Suprapubic skin (tissue), 4 donors: ENCODE data around the gene EPB41L4B.

Experiments used
- CTCF ChIP-seq, 2 donors: fragments of 200-600 bp in 1 of 2; fragments of 450-650 bp in 1 of 2; sonication (generic) in 1 of 2; IDR thresholded peaks; one replicate each; pipeline ENCODE4 v1.5.1; 2016 to 2019; ENCODE audit warnings: antibody characterized with exemption in 2 of 2, mild to moderate bottlenecking in 1 of 2, moderate library complexity in 1 of 2
- POLR2A ChIP-seq, 2 donors: fragments of 450-650 bp; IDR thresholded peaks; one replicate each; pipeline ENCODE4 v1.6.1; 2017; ENCODE audit warnings: antibody characterized with exemption in 2 of 2, mild to moderate bottlenecking in 2 of 2, moderate library complexity in 2 of 2
- POLR2AphosphoS5 ChIP-seq, 3 donors: sonication (generic); formaldehyde crosslinking; IDR thresholded peaks; one replicate each; pipeline ENCODE4 v1.6.1; 2017; ENCODE audit warnings: antibody characterized with exemption in 3 of 3

DNA sequence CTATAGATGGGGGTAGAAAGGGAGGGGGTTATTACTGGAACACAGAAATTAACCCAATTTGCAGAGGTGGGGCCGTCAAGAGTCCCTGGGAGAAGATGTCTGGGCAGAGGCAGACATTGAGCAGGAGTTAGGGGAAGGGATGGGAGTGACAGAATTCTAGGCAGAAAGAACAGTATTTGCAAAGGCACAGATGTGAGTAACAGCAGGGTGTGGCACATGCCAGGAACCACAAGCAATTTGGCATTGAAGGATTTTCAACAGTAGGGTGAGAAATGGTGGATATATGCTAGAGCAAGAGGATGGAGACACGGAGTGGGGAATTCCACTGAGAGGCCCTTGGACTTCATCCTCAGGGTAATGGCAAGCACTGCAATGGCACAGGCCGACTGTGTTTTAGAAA lies 82.2 kb downstream of the EPB41L4B start:
- no peak for TF ChIP-seq CTCF (IDR thresholded peaks at IDR 0.05)
- TF ChIP-seq POLR2A (IDR thresholded peaks at IDR 0.05), result no peak
- TF ChIP-seq POLR2AphosphoS5 (IDR thresholded peaks at IDR 0.05), result no peak
